COLO668 (cell line): ENCODE results near the gene LIME1.
"Not testable (repeated sequence)": the region's sequence is repeated elsewhere in the genome, so short reads cannot be mapped to it uniquely, and the experiment has no call there.

Source experiments
- DNase-seq: peaks from one replicate; lab custom pipeline; 2025; ENCODE audit not compliant: unreplicated experiment; lab: John Stamatoyannopoulos, UW

The LIME1 gene

GRCh38 chr20:63769891-63770474 lies 33.5 kb downstream of the LIME1 start:
- DNase-seq, result no peak

GRCh38 chr20:63771046-63771707 lies 34.7 kb downstream of the LIME1 start:
- no peak for DNase-seq

GRCh38 chr20:63772781-63773518 lies 36.5 kb downstream of the LIME1 start:
- DNase-seq, result no peak

- no peak for DNase-seq
Observed at GRCh38 chr20:63773571-63774241, 37.2 kb downstream of the LIME1 start.

- DNase-seq, result no peak
Observed at GRCh38 chr20:63774306-63774705, 37.8 kb downstream of the LIME1 start.

- peak; percentile 21 for DNase-seq
Observed at GRCh38 chr20:63775096-63775978, 38.9 kb downstream of the LIME1 start.

- not testable (repeated sequence) for DNase-seq
Observed at GRCh38 chr20:63776875-63777274, 40.4 kb downstream of the LIME1 start.

- DNase-seq, result no peak
Observed at GRCh38 chr20:63777614-63778013, 41.1 kb downstream of the LIME1 start.

- DNase-seq, result no peak
Observed at GRCh38 chr20:63778034-63778752, 41.7 kb downstream of the LIME1 start.

GRCh38 chr20:63778857-63779256 lies 42.4 kb downstream of the LIME1 start:
- no peak for DNase-seq

GRCh38 chr20:63781181-63781580 lies 44.7 kb downstream of the LIME1 start:
- no peak for DNase-seq

GRCh38 chr20:63782051-63782471 lies 45.6 kb downstream of the LIME1 start:
- DNase-seq, result peak; percentile 34

GRCh38 chr20:63782521-63782971 lies 46.1 kb downstream of the LIME1 start:
- DNase-seq, result no peak

- DNase-seq, result no peak
Observed at GRCh38 chr20:63783970-63784369, 47.5 kb downstream of the LIME1 start.

GRCh38 chr20:63785691-63786131 lies 49.2 kb downstream of the LIME1 start:
- DNase-seq, result no peak

- no peak for DNase-seq
Observed at GRCh38 chr20:63787302-63787701, 50.8 kb downstream of the LIME1 start.

GRCh38 chr20:63787749-63788148 lies 51.3 kb downstream of the LIME1 start:
- no peak for DNase-seq
